Endothelial cell (in vitro differentiated cells): Measurements from ENCODE around the gene NUP62. TPM values are rescaled to one million over a fixed set of nuclear protein-coding genes. Genes with fewer than 3 reads are reported as not detected.

ENCODE experiments used
- DNase-seq: peaks from one replicate; pipeline ENCODE4 v3.0.0; 2021; ENCODE audit warnings: low spot score
- H3K27ac Mint-ChIP-seq: one replicate; pipeline ENCODE4 v1.8.0; 2021; ENCODE audit warnings: mixed read lengths, inconsistent platforms; ENCODE audit not compliant: unreplicated experiment
- H3K27me3 Mint-ChIP-seq: one replicate; pipeline ENCODE4 v1.8.0; 2021; ENCODE audit warnings: mild to moderate bottlenecking, moderate library complexity, mixed read lengths, inconsistent platforms; ENCODE audit not compliant: unreplicated experiment
- H3K36me3 Mint-ChIP-seq: one replicate; pipeline ENCODE4 v1.8.0; 2021; ENCODE audit warnings: mild to moderate bottlenecking, low read depth, mixed read lengths, inconsistent platforms; ENCODE audit not compliant: unreplicated experiment
- H3K4me1 Mint-ChIP-seq: one replicate; pipeline ENCODE4 v1.8.0; 2021; ENCODE audit warnings: mild to moderate bottlenecking, mixed read lengths, inconsistent platforms; ENCODE audit not compliant: unreplicated experiment
- H3K4me3 Mint-ChIP-seq: one replicate; pipeline ENCODE4 v1.8.0; 2021; ENCODE audit warnings: mild to moderate bottlenecking, mixed read lengths, inconsistent platforms; ENCODE audit not compliant: unreplicated experiment
- H3K9me3 Mint-ChIP-seq: one replicate; pipeline ENCODE4 v1.8.0; 2021; ENCODE audit warnings: mixed read lengths, inconsistent platforms; ENCODE audit not compliant: unreplicated experiment
- CTCF ChIP-seq: fragments of 200-600 bp; sonication (generic); IDR thresholded peaks from one replicate; pipeline ENCODE4 v1.5.0; 2021; ENCODE audit warnings: antibody characterized with exemption; ENCODE audit not compliant: unreplicated experiment
- total RNA-seq: library from RNA; stranded (reverse); fragmentation: NEBNext Ultra II Directional; extraction: Animal tissue kit (Norgen Biotek cat#: 25700); gene quantifications from one replicate; pipeline ENCODE4 v1.2.1, GENCODE V29; 2021; ENCODE audit not compliant: unreplicated experiment

NUP62 gene
- total RNA-seq, 1 donor from 2014 or later, result 60.9 TPM

- TF ChIP-seq CTCF, result no peak
- Mint-ChIP-seq H3K4me3 (no peak overlapping the region), H3K27me3 (peaks cover 16% of the 10 kb centered on the region), H3K4me1 (peaks cover 19% of the 10 kb centered on the region), H3K36me3 (peaks cover 32% of the 10 kb centered on the region), H3K27ac (no peak overlapping the region), H3K9me3 (no peaks in the 10 kb centered on the region)
- DNase-seq, result no peak
Observed at GRCh38 chr19:49880162-49880869, 49.0 kb downstream of the NUP62 start.

- Mint-ChIP-seq H3K4me3 (no peak overlapping the region), H3K27me3 (peaks cover 16% of the 10 kb centered on the region), H3K4me1 (peaks cover 25% of the 10 kb centered on the region), H3K27ac (no peak overlapping the region), H3K9me3 (no peaks in the 10 kb centered on the region), H3K36me3 (peaks cover 26% of the 10 kb centered on the region)
- no peak for DNase-seq
- TF ChIP-seq CTCF, result no peak
Observed at GRCh38 chr19:49879243-49879963, 49.9 kb downstream of the NUP62 start.

GRCh38 chr19:49878744-49879070 is 50.6 kb downstream of the NUP62 start:
- no peak for DNase-seq
- Mint-ChIP-seq H3K36me3 (peaks cover 25% of the 10 kb centered on the region), H3K27ac (peak overlapping the region; percentile 61), H3K4me1 (peaks cover 25% of the 10 kb centered on the region), H3K9me3 (no peaks in the 10 kb centered on the region), H3K27me3 (peaks cover 23% of the 10 kb centered on the region), H3K4me3 (no peak overlapping the region)
- no peak for TF ChIP-seq CTCF

- DNase-seq, result peak; percentile 97
- peak overlapping the region; percentile 61 for H3K27ac Mint-ChIP-seq
- no peak for TF ChIP-seq CTCF
- H3K9me3 Mint-ChIP-seq, result no peaks in the 10 kb centered on the region
- peaks cover 25% of the 10 kb centered on the region for H3K4me1 Mint-ChIP-seq
- peaks cover 21% of the 10 kb centered on the region for H3K27me3 Mint-ChIP-seq
- H3K4me3 Mint-ChIP-seq, result no peak overlapping the region
- H3K36me3 Mint-ChIP-seq, result peaks cover 20% of the 10 kb centered on the region
Observed at GRCh38 chr19:49877879-49878743, 51.2 kb downstream of the NUP62 start.
